ENCODE measurements around the gene SLC38A11.

Gene SLC38A11

GRCh38 chr2:164852086-164852485, 103.2 kb downstream of the SLC38A11 start:
- H3K9me3 Mint-ChIP-seq, result no peaks in the 10 kb centered on the region
- no peaks in the 10 kb centered on the region for H3K27me3 Mint-ChIP-seq
- no peaks in the 10 kb centered on the region for H3K36me3 Mint-ChIP-seq
- H3K4me1 Mint-ChIP-seq, result no peaks in the 10 kb centered on the region
- no peak overlapping the region for H3K27ac Mint-ChIP-seq
- no peak overlapping the region for H3K4me3 Mint-ChIP-seq

DNA sequence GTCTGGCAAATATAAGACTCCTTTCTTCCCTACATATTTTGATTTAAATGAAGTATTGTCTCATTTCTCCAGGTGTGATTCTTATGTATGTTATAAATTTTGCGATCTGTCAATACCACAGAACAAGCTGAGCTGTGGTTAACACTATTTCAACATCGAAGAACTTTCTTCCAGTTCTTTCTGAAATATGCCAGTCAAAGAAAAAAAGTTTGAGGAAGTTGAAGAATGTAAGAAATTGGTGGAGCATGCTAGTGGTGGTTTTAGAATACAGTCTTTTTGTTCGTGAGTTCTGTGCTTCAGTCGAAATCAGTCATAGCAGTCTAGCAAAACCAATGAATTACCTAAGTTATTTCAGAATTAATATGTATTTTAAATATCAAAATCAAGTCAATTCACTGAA, 105.1 kb downstream of the SLC38A11 start:
- Mint-ChIP-seq H3K36me3 (no peaks in the 10 kb centered on the region), H3K27me3 (no peaks in the 10 kb centered on the region), H3K9me3 (no peaks in the 10 kb centered on the region), H3K4me1 (no peaks in the 10 kb centered on the region), H3K27ac (no peak overlapping the region), H3K4me3 (no peak overlapping the region)

GRCh38 chr2:164849506-164849905, 105.8 kb downstream of the SLC38A11 start:
- H3K27me3 Mint-ChIP-seq, result no peaks in the 10 kb centered on the region
- H3K27ac Mint-ChIP-seq, result no peak overlapping the region
- H3K9me3 Mint-ChIP-seq, result no peaks in the 10 kb centered on the region
- no peaks in the 10 kb centered on the region for H3K4me1 Mint-ChIP-seq
- no peaks in the 10 kb centered on the region for H3K36me3 Mint-ChIP-seq
- no peak overlapping the region for H3K4me3 Mint-ChIP-seq

DNA sequence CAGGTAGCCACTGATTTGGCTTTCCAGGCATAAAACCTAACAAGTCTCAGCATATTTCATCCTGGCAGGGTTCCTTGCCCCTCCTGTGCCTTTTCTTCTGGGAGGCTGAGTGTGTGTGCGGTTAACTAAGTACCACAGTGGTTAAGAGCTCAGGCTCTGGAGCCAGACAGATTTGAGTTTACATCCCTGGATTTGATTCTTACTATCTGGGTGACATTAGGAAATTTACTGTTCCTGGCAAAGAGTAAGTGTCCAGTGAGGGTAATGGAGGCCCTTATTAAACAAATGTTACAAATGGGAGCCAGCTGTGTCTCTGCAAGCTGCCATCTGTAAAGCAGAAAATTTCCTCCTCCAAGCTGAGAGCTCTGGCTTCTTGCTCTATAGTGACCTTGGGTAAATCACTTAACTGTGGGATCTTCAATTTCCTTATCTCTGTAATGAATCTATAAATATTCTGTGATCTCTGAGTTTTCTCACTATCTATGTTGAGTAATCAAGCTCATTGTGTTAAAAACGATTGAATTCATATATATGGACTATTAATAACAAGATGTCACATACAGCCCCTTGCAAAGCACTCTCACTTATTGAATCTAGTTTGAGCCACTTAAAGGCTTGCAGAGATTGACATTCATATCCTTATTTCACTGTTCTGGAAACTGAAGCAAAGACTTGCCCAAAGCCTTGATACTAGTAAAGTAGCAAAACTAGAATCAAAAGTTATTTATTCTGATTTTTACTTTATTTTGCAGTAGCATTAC, 107.2 kb downstream of the SLC38A11 start:
- no peaks in the 10 kb centered on the region for H3K4me1 Mint-ChIP-seq
- no peak overlapping the region for H3K4me3 Mint-ChIP-seq
- no peaks in the 10 kb centered on the region for H3K36me3 Mint-ChIP-seq
- no peaks in the 10 kb centered on the region for H3K9me3 Mint-ChIP-seq
- H3K27me3 Mint-ChIP-seq, result peaks cover 2% of the 10 kb centered on the region
- no peak overlapping the region for H3K27ac Mint-ChIP-seq

- Mint-ChIP-seq H3K36me3 (no peaks in the 10 kb centered on the region), H3K27ac (no peak overlapping the region), H3K4me3 (no peak overlapping the region), H3K4me1 (no peaks in the 10 kb centered on the region), H3K9me3 (no peaks in the 10 kb centered on the region), H3K27me3 (peaks cover 4% of the 10 kb centered on the region)
These were observed 108.0 kb downstream of the SLC38A11 start for GRCh38 chr2:164847291-164847690.

DNA sequence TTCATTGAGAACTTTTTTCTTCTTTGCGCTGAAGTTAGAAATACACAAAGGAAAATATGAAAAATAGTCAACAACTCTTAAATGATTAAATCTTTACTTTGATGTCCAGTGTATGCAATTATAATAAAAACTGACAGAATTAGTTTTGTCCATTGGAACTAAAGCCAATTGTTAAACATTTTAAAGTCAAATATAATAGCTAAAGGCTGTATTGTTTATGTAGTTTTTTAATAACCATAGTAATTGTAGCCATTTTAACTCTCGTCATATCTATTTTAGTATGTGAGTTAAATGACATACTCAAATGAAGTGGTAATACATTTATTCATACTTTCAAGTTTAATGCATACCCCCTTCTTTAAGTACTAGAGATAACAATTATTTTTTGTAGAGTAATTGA, 109.0 kb downstream of the SLC38A11 start:
- no peaks in the 10 kb centered on the region for H3K36me3 Mint-ChIP-seq
- no peaks in the 10 kb centered on the region for H3K9me3 Mint-ChIP-seq
- H3K27ac Mint-ChIP-seq, result no peak overlapping the region
- no peak overlapping the region for H3K4me3 Mint-ChIP-seq
- H3K27me3 Mint-ChIP-seq, result peaks cover 7% of the 10 kb centered on the region
- no peaks in the 10 kb centered on the region for H3K4me1 Mint-ChIP-seq

Data from activated naive CD4-positive, alpha-beta T cell treated with anti-CD3 and anti-CD28 coated beads, Interleukin-2, amount 50 U/mL, for 24 hours (primary cell).